Ishikawa (cell line): ENCODE measurements around the gene SLC5A2.

Experiments used
- CEBPB ChIP-seq: IDR thresholded peaks from 2 replicates; pipeline ENCODE4 v1.6.1; 2012
- CREB1 ChIP-seq: IDR thresholded peaks from 2 replicates; pipeline ENCODE4 v1.6.1; 2012; ENCODE audit warnings: low read depth
- EGR1 ChIP-seq: IDR thresholded peaks from 2 replicates; pipeline ENCODE4 v1.6.1; 2012
- EP300 ChIP-seq: IDR thresholded peaks from 2 replicates; pipeline ENCODE4 v1.6.1; 2012; ENCODE audit warnings: borderline replicate concordance
- FOXM1 ChIP-seq: IDR thresholded peaks from 2 replicates; pipeline ENCODE4 v1.6.1; 2012; ENCODE audit warnings: low read depth, borderline replicate concordance
- NFIC ChIP-seq: IDR thresholded peaks from 2 replicates; pipeline ENCODE4 v1.6.1; 2012
- RAD21 ChIP-seq: IDR thresholded peaks from 2 replicates; pipeline ENCODE4 v1.6.1; 2012; ENCODE audit warnings: low read depth
- TAF1 ChIP-seq: IDR thresholded peaks from 2 replicates; pipeline ENCODE4 v1.6.1; 2012; ENCODE audit warnings: low read depth, mild to moderate bottlenecking
- TCF12 ChIP-seq: IDR thresholded peaks from 2 replicates; pipeline ENCODE4 v1.6.1; 2012; ENCODE audit warnings: low read depth
- TEAD4 ChIP-seq: IDR thresholded peaks from 2 replicates; pipeline ENCODE4 v1.6.1; 2012
- YY1 ChIP-seq: IDR thresholded peaks from 2 replicates; pipeline ENCODE4 v1.6.1; 2012; ENCODE audit warnings: low read depth
- ZBTB7A ChIP-seq: IDR thresholded peaks from 2 replicates; pipeline ENCODE4 v1.6.1; 2012; ENCODE audit warnings: low read depth
- TF ChIP-seq, protein P1 (sequence below): IDR thresholded peaks from 2 replicates; pipeline ENCODE4 v1.6.1; 2012
- TF ChIP-seq, protein P2 (sequence below): IDR thresholded peaks from 2 replicates; pipeline ENCODE4 v1.6.1; 2012; ENCODE audit warnings: low read depth, mild to moderate bottlenecking
- TF ChIP-seq, protein P3 (sequence below): IDR thresholded peaks from 2 replicates; pipeline ENCODE4 v1.6.1; 2012

The SLC5A2 gene

DNA sequence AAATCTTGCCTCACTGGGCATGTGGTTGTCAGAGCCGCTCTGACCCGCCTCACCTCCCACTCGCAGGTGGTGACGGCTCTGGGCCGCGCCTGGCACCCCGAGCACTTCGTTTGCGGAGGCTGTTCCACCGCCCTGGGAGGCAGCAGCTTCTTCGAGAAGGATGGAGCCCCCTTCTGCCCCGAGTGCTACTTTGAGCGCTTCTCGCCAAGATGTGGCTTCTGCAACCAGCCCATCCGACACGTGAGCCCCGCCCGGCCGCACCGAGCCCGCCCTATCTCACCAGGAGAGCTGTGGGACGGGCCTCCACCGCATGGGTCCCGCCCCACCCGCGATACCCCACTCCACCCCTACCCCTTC lies 7.0 kb upstream of the SLC5A2 start:
- no peak for TF ChIP-seq EGR1
- TF ChIP-seq TAF1, result no peak
- TF ChIP-seq TCF12, result no peak
- TF ChIP-seq ZBTB7A, result no peak
- no peak for TF ChIP-seq RAD21
- TF ChIP-seq CEBPB, result no peak
- TF ChIP-seq NFIC, result no peak
- TF ChIP-seq EP300, result no peak
- TF ChIP-seq, protein P1, sequence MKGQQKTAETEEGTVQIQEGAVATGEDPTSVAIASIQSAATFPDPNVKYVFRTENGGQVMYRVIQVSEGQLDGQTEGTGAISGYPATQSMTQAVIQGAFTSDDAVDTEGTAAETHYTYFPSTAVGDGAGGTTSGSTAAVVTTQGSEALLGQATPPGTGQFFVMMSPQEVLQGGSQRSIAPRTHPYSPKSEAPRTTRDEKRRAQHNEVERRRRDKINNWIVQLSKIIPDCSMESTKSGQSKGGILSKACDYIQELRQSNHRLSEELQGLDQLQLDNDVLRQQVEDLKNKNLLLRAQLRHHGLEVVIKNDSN, result no peak
- TF ChIP-seq, protein P2, sequence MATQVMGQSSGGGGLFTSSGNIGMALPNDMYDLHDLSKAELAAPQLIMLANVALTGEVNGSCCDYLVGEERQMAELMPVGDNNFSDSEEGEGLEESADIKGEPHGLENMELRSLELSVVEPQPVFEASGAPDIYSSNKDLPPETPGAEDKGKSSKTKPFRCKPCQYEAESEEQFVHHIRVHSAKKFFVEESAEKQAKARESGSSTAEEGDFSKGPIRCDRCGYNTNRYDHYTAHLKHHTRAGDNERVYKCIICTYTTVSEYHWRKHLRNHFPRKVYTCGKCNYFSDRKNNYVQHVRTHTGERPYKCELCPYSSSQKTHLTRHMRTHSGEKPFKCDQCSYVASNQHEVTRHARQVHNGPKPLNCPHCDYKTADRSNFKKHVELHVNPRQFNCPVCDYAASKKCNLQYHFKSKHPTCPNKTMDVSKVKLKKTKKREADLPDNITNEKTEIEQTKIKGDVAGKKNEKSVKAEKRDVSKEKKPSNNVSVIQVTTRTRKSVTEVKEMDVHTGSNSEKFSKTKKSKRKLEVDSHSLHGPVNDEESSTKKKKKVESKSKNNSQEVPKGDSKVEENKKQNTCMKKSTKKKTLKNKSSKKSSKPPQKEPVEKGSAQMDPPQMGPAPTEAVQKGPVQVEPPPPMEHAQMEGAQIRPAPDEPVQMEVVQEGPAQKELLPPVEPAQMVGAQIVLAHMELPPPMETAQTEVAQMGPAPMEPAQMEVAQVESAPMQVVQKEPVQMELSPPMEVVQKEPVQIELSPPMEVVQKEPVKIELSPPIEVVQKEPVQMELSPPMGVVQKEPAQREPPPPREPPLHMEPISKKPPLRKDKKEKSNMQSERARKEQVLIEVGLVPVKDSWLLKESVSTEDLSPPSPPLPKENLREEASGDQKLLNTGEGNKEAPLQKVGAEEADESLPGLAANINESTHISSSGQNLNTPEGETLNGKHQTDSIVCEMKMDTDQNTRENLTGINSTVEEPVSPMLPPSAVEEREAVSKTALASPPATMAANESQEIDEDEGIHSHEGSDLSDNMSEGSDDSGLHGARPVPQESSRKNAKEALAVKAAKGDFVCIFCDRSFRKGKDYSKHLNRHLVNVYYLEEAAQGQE, result no peak
- TF ChIP-seq, protein P3, sequence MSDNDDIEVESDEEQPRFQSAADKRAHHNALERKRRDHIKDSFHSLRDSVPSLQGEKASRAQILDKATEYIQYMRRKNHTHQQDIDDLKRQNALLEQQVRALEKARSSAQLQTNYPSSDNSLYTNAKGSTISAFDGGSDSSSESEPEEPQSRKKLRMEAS, result no peak
- no peak for TF ChIP-seq TEAD4
- no peak for TF ChIP-seq CREB1

DNA sequence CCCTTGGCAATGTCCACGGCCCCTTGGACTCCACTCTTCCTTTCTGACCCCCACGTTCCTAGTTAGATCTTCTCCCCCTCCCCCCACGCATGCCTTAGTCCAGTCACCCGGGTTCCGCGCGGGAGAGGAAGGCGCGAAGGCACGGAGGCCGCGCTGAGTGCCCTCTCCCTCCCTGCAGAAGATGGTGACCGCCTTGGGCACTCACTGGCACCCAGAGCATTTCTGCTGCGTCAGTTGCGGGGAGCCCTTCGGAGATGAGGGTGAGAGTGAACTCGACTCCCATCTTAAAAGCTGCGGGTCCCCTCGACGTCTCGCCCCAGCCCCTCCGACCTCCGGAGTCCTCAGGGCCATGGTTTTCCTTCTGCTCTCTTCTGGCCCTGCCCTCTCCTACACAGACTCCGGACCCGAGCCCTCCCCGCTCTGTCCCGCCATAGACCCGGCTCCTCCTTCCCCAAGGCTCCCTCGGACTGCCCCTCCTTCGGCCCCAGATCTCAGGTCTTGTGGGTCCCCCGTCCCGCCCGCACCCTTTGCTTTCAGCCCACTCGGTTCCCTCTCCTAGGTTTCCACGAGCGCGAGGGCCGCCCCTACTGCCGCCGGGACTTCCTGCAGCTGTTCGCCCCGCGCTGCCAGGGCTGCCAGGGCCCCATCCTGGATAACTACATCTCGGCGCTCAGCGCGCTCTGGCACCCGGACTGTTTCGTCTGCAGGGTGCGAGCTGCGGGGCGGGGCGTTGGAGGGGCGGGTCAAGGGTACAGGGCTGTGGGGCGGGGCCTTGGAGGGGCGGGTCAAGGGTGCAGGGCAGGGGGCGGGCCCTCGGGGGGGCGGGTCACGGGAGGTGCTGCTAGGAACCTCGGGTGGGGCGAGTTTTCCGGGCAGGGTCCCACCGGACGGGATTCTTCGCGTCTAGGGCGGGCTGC lies 6.4 kb upstream of the SLC5A2 start:
- no peak for TF ChIP-seq CEBPB

DNA sequence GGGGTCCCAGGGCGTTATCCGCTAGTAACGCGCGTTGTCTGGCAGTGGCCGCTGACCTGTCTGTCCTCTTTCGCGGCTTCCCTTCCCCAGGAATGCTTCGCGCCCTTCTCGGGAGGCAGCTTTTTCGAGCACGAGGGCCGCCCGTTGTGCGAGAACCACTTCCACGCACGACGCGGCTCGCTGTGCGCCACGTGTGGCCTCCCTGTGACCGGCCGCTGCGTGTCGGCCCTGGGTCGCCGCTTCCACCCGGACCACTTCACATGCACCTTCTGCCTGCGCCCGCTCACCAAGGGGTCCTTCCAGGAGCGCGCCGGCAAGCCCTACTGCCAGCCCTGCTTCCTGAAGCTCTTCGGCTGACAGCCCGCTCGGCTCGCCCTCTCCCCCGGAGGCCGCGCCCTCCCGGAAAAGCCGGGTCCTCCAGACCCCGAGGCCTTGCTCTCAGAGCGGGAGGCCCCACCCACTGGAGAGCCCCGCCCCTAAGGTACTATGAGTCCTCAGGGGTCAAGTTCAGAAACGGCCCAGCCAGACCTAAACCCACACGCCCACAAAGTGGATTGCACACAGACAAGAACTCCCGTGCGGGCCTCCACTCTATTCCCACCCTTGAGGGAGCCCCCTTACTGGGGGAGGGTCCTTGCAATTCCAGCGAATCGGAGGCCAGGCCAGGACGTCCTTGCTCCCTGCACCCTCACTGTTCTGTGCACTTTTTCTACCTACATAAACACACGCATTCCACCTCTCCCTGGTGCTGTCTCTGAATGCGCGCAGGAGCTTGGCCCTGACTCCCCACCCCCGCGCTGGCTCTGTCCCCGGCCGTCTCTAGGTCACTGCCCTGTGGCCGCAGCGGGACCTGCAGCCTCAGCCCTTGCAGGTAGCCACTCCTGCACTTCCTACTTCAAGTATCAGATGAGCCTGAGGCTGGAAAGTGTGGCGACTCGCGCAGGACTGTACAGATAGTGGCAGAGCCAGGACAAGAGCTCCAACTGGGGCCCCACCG lies 5.4 kb upstream of the SLC5A2 start:
- TF ChIP-seq CEBPB (no peak), TEAD4 (no peak), FOXM1 (no peak), RAD21 (no peak), ZBTB7A (no peak), TCF12 (no peak), TAF1 (no peak), NFIC (no peak), YY1 (no peak)
- TF ChIP-seq, protein P3, result no peak
- TF ChIP-seq, protein P1, result no peak

DNA sequence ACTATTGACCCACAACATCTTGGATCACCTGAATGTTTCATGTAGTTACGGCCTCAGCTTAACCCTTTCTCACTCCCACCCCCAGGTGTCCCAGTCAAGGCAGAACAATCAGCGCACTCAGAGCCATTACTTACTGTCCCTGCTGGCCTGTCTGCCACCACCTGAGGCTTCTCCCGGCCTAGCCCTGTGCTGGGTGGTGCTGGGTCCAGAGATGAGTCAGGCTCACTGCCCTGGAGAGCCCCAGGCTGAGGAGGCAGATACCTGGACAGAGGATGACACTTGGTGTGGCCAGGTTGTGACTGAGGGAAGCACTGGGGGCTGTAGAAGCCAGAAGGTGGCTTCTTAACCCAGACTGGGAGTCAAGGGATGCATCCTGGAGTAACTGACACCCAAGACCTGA lies 4.0 kb upstream of the SLC5A2 start:
- TF ChIP-seq EP300 (no peak), TEAD4 (no peak), TCF12 (no peak), EGR1 (no peak)

DNA sequence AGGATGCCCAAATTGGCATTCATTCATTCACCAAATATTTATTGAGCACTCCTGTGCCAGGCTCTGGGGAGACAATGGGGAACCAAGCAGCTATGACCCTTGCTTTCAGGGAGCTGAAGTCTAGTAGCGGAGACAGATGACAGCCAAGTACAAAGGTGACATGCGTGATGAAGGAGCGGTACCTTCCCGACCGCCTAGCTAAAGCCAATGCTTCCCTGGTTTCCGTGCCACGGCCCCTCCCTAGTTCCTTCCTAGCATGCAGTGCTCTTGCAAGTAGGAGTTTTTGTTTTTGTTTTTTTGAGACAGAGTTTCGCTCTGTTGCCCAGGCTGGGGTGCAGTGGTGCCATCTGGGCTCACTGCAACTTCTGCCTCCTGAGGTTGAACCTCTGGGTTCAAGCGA lies 3.2 kb upstream of the SLC5A2 start:
- TF ChIP-seq CEBPB, result no peak
- no peak for TF ChIP-seq NFIC
- TF ChIP-seq CREB1, result no peak

DNA sequence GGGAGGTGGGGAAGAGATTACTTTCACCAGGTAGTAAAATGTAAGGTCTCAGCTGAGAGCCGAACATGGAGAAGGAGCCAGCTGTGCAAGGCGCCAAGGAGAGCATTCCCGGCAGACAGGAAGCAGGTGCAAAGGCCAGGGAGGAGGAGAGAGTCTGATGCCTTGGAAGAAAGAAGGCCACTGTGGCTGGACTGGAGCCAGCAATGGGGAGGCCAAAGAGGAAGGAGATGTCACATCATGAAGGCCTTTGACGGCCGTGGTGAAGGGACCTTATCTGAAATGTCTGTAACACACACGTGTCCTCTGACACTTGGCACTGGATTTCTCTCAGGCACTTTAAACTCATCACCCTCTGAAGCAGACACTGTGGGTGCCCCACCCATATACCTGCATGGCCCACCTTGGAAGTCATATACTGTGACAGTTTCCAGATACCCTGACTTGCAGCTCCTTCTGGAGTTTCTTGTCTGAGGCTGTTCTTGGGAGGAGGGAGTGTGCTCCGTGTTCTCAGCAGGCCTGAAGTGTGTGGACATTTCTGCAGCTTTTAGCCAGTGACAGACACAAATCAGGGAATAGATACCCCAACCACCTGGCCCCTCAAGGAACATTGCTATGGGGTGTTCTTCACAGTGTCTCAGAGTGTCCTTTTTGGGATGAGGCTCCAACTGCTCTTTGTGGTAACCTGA lies 1.9 kb upstream of the SLC5A2 start:
- no peak for TF ChIP-seq RAD21
- TF ChIP-seq NFIC, result no peak
- no peak for TF ChIP-seq TEAD4
- TF ChIP-seq, protein P2, result no peak
- TF ChIP-seq, protein P1, result no peak
- TF ChIP-seq TAF1, result no peak
- TF ChIP-seq YY1, result no peak
- TF ChIP-seq TCF12, result no peak
- TF ChIP-seq, protein P3, result no peak
- no peak for TF ChIP-seq FOXM1
- TF ChIP-seq ZBTB7A, result no peak
- TF ChIP-seq CREB1, result no peak
